Gastroesophageal sphincter (tissue), 3 donors: ENCODE results near the gene FAM240B.

Experiments used
- CTCF ChIP-seq, 4 experiments: fragments of 200-600 bp in 2 of 4; fragments of 450-650 bp in 2 of 4; sonication (generic) in 1 of 4; IDR thresholded peaks; one replicate each; pipeline ENCODE4 v1.5.1; 2017 to 2019; ENCODE audit warnings: antibody characterized with exemption in 4 of 4, mild to moderate bottlenecking in 2 of 4, moderate library complexity in 2 of 4
- POLR2AphosphoS5 ChIP-seq: sonication (generic); formaldehyde crosslinking; IDR thresholded peaks from one replicate; pipeline ENCODE4 v1.6.1; 2017; ENCODE audit warnings: antibody characterized with exemption

- TF ChIP-seq CTCF (IDR thresholded peaks at IDR 0.05) (no peak), POLR2AphosphoS5 (no peak)
Measured at GRCh38 chr9:38644601-38645000, 75.3 kb downstream of the FAM240B start.
